Type B pancreatic cell (in vitro differentiated cells): Measurements from ENCODE around the gene SLC6A19. TPM values are rescaled to one million over a fixed set of nuclear protein-coding genes. Genes with fewer than 3 reads are reported as not detected.

ENCODE experiments used
- DNase-seq: peaks from one replicate; pipeline ENCODE4 v3.0.0; 2021; ENCODE audit warnings: mixed read lengths; ENCODE audit not compliant: unreplicated experiment; ENCODE audit errors: extremely low spot score
- H3K27ac Mint-ChIP-seq: 2 replicates; pipeline ENCODE4 v1.8.0; 2021; ENCODE audit warnings: mild to moderate bottlenecking, mixed read lengths
- H3K27me3 Mint-ChIP-seq: 2 replicates; pipeline ENCODE4 v1.8.0; 2021; ENCODE audit warnings: mixed read lengths
- H3K36me3 Mint-ChIP-seq: 2 replicates; pipeline ENCODE4 v1.8.0; 2021; ENCODE audit warnings: mixed read lengths
- H3K4me1 Mint-ChIP-seq: one replicate; pipeline ENCODE4 v1.8.0; 2021; ENCODE audit warnings: mixed read lengths; ENCODE audit not compliant: unreplicated experiment
- H3K4me3 Mint-ChIP-seq: 2 replicates; pipeline ENCODE4 v1.8.0; 2021; ENCODE audit warnings: mild to moderate bottlenecking, mixed read lengths
- H3K9me3 Mint-ChIP-seq: 2 replicates; pipeline ENCODE4 v1.8.0; 2021; ENCODE audit warnings: mixed read lengths
- CTCF ChIP-seq: fragments of 200-600 bp; sonication (generic); conservative IDR thresholded peaks from 2 replicates; pipeline ENCODE4 v1.5.0; 2021; ENCODE audit warnings: antibody characterized with exemption, mild to moderate bottlenecking
- total RNA-seq: library from RNA; stranded (reverse); gene quantifications from 2 replicates; pipeline ENCODE4 v1.2.1, GENCODE V29; 2021; ENCODE audit warnings: low replicate concordance

Gene SLC6A19
- total RNA-seq, 1 donor from 2014 or later = 12.6 TPM

GRCh38 chr5:1273745-1274144 lies 72.3 kb downstream of the SLC6A19 start:
- DNase-seq = no peak
- Mint-ChIP-seq H3K4me1 (no peaks in the 10 kb centered on the region), H3K36me3 (no peaks in the 10 kb centered on the region), H3K27me3 (no peaks in the 10 kb centered on the region), H3K27ac (no peak overlapping the region), H3K4me3 (no peak overlapping the region), H3K9me3 (no peaks in the 10 kb centered on the region)
- TF ChIP-seq CTCF = no peak

GRCh38 chr5:1274471-1274870 lies 73.1 kb downstream of the SLC6A19 start:
- Mint-ChIP-seq H3K36me3 (no peaks in the 10 kb centered on the region), H3K4me1 (no peaks in the 10 kb centered on the region), H3K9me3 (no peaks in the 10 kb centered on the region), H3K4me3 (no peak overlapping the region), H3K27ac (no peak overlapping the region), H3K27me3 (no peaks in the 10 kb centered on the region)
- DNase-seq = no peak
- TF ChIP-seq CTCF = no peak

Other genes starting within 250 kb of the SLC6A19 start
- 23.3 and 24.3 TPM in 2 replicates for gene NKD2, start 192.8 kb upstream of the SLC6A19 start, total RNA-seq
- gene SLC12A7, start 89.5 kb upstream of the SLC6A19 start, total RNA-seq = 44.7 and 57.6 TPM in 2 replicates
- gene SLC6A18, start 23.8 kb downstream of the SLC6A19 start, total RNA-seq = 0.41 and 0.48 TPM in 2 replicates
- 1.7 and 2.4 TPM in 2 replicates for gene TERT, start 93.5 kb downstream of the SLC6A19 start, total RNA-seq
- 84.8 and 90.1 TPM in 2 replicates for gene CLPTM1L, start 143.5 kb downstream of the SLC6A19 start, total RNA-seq
- gene SLC6A3, start 243.8 kb downstream of the SLC6A19 start, total RNA-seq = 0.19 TPM in 2 replicates